MM.1S (cell line): ENCODE measurements around the gene CHMP1A.

ENCODE experiments used
- DNase-seq: peaks from one replicate; pipeline ENCODE4 v3.0.0-alpha.2; 2015
- H2AFZ ChIP-seq: fragments of 300-600 bp; sonication (generic); 2 replicates; pipeline ENCODE4 v1.6.0; 2016; ENCODE audit warnings: antibody characterized with exemption, low read length
- H3F3A ChIP-seq: fragments of 300-600 bp; sonication (generic); 2 replicates; pipeline ENCODE4 v1.6.1; 2016; ENCODE audit warnings: mild to moderate bottlenecking, antibody characterized with exemption, low read length, moderate library complexity, mixed read lengths; ENCODE audit not compliant: insufficient read depth
- H3K27ac ChIP-seq: fragments of 300-600 bp; sonication (generic); 2 replicates; pipeline ENCODE4 v1.5.1; 2016; ENCODE audit warnings: mild to moderate bottlenecking, low read length
- H3K27me3 ChIP-seq: fragments of 300-600 bp; sonication (generic); replicated peaks from 2 replicates; pipeline ENCODE4 v1.6.0; 2016; ENCODE audit warnings: low read length; ENCODE audit not compliant: insufficient read depth
- H3K36me3 ChIP-seq: fragments of 300-600 bp; sonication (generic); replicated peaks from 2 replicates; pipeline ENCODE4 v1.6.1; 2016; ENCODE audit warnings: mild to moderate bottlenecking, low read length, mixed read lengths; ENCODE audit not compliant: insufficient read depth
- H3K4me1 ChIP-seq: fragments of 300-600 bp; sonication (generic); 2 replicates; pipeline ENCODE4 v1.6.1; 2016; ENCODE audit warnings: low read length, mixed read lengths
- H3K4me2 ChIP-seq: fragments of 300-600 bp; sonication (generic); 2 replicates; pipeline ENCODE4 v1.6.0; 2016; ENCODE audit warnings: low read depth, low read length
- H3K4me3 ChIP-seq: fragments of 300-600 bp; sonication (generic); 2 replicates; pipeline ENCODE4 v1.5.1; 2016; ENCODE audit warnings: low read length, mixed read lengths
- H3K79me2 ChIP-seq: fragments of 300-600 bp; sonication (generic); 2 replicates; pipeline ENCODE4 v1.6.1; 2016; ENCODE audit warnings: mixed run types, low read length, mixed read lengths
- H3K9ac ChIP-seq: fragments of 300-600 bp; sonication (generic); 2 replicates; pipeline ENCODE4 v1.6.1; 2016; ENCODE audit warnings: low read length, mixed read lengths
- H3K9me2 ChIP-seq: fragments of 300-600 bp; sonication (generic); replicated peaks from 2 replicates; pipeline ENCODE4 v1.6.1; 2016; ENCODE audit warnings: mild to moderate bottlenecking, low read length, mixed read lengths; ENCODE audit not compliant: insufficient read depth
- H3K9me3 ChIP-seq: fragments of 300-600 bp; sonication (generic); replicated peaks from 2 replicates; pipeline ENCODE4 v1.6.1; 2016; ENCODE audit warnings: mild to moderate bottlenecking, low read length, mixed read lengths; ENCODE audit not compliant: insufficient read depth
- H4K20me1 ChIP-seq: fragments of 300-600 bp; sonication (generic); 2 replicates; pipeline ENCODE4 v1.6.1; 2016; ENCODE audit warnings: mild to moderate bottlenecking, low read length, moderate library complexity, mixed read lengths; ENCODE audit not compliant: insufficient read depth
- CTCF ChIP-seq: fragments of 300-600 bp; sonication (generic); IDR thresholded peaks from 2 replicates; pipeline ENCODE4 v1.5.1; 2016; ENCODE audit warnings: antibody characterized with exemption, low read length, mixed read lengths
- EZH2 ChIP-seq: fragments of 300-600 bp; sonication (generic); optimal IDR thresholded peaks from 2 replicates; pipeline ENCODE3; 2017; ENCODE audit warnings: low read depth, mild to moderate bottlenecking, antibody characterized with exemption, low read length, mixed read lengths
- EZH2phosphoT487 ChIP-seq: fragments of 300-600 bp; sonication (generic); IDR thresholded peaks from 2 replicates; pipeline ENCODE4 v1.6.1; 2018; ENCODE audit warnings: antibody characterized with exemption, low read length

Gene CHMP1A

DNA sequence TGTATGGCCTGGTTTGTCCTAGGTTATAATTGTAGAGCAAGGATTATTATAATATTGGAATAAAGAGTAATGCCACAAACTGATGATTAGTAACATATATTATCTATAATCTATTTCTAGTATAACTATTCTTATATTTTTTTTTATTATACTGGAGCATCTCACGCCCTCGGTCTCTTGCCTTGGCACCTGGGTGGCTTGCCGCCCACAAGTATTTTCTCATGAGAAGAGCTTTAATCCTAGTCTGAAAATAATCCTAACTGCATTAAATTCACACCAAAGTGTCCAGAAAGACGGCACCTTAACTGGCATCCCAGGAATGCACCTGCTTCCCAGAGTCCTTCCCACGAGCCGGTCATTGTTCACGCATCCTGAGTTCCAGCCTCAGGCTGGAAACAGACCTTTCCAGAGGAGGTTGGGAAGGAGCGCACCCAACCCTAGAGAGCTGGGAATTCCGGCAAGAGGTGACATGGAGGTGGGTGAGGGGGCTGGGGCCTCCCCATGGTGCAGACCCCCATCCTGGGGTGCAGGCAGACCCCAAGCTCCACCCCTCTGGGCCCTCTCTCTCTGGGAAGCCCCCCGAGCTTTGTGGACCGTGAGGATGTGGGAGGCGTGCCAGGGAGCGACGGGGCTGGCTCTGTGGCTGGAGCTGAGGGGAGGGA is 15.9 kb downstream of the CHMP1A start:
- no peak for DNase-seq
- H4K20me1 ChIP-seq = no peaks in the 10 kb centered on the region
- no peaks in the 10 kb centered on the region for H3F3A ChIP-seq
- no peaks in the 10 kb centered on the region for H3K79me2 ChIP-seq
- H3K9ac ChIP-seq = no peak overlapping the region
- no peak overlapping the region for H3K4me3 ChIP-seq
- H3K4me2 ChIP-seq = no peak overlapping the region
- H3K9me3 ChIP-seq = no peaks in the 10 kb centered on the region
- H3K4me1 ChIP-seq = no peaks in the 10 kb centered on the region
- H3K9me2 ChIP-seq = no peaks in the 10 kb centered on the region
- peaks cover 4% of the 10 kb centered on the region; the same call in 1 of the 2 replicates for H3K27me3 ChIP-seq
- H3K27ac ChIP-seq = no peak overlapping the region
- H2AFZ ChIP-seq = no peak overlapping the region
- TF ChIP-seq EZH2phosphoT487 = no peak
- no peak for TF ChIP-seq CTCF
- TF ChIP-seq EZH2 = no peak
- no peaks in the 10 kb centered on the region for H3K36me3 ChIP-seq

- no peaks in the 10 kb centered on the region for H3F3A ChIP-seq
- H3K9me3 ChIP-seq = no peaks in the 10 kb centered on the region
- no peaks in the 10 kb centered on the region for H3K79me2 ChIP-seq
- no peaks in the 10 kb centered on the region for H4K20me1 ChIP-seq
- no peak overlapping the region for H2AFZ ChIP-seq
- H3K27ac ChIP-seq = no peak overlapping the region
- no peaks in the 10 kb centered on the region for H3K9me2 ChIP-seq
- H3K4me3 ChIP-seq = no peak overlapping the region
- TF ChIP-seq EZH2 (no peak), CTCF (no peak), EZH2phosphoT487 (no peak)
- no peak for DNase-seq
- H3K9ac ChIP-seq = no peak overlapping the region
- no peaks in the 10 kb centered on the region for H3K36me3 ChIP-seq
- H3K4me2 ChIP-seq = no peak overlapping the region
- H3K4me1 ChIP-seq = no peaks in the 10 kb centered on the region
- H3K27me3 ChIP-seq = peaks cover 4% of the 10 kb centered on the region
Observed at GRCh38 chr16:89639385-89639784, 18.1 kb downstream of the CHMP1A start.

GRCh38 chr16:89638455-89638854 is 19.1 kb downstream of the CHMP1A start:
- H2AFZ ChIP-seq = no peak overlapping the region
- peaks cover 8% of the 10 kb centered on the region for H3K27me3 ChIP-seq
- no peaks in the 10 kb centered on the region for H3K79me2 ChIP-seq
- H3K4me1 ChIP-seq = no peaks in the 10 kb centered on the region
- no peaks in the 10 kb centered on the region for H3K36me3 ChIP-seq
- H3K27ac ChIP-seq = no peak overlapping the region
- H3K9ac ChIP-seq = no peak overlapping the region
- H3K9me3 ChIP-seq = no peaks in the 10 kb centered on the region
- no peaks in the 10 kb centered on the region for H4K20me1 ChIP-seq
- H3K4me2 ChIP-seq = no peak overlapping the region
- DNase-seq = no peak
- TF ChIP-seq CTCF = no peak
- no peak for TF ChIP-seq EZH2phosphoT487
- no peak for TF ChIP-seq EZH2
- H3K9me2 ChIP-seq = no peaks in the 10 kb centered on the region
- H3K4me3 ChIP-seq = no peak overlapping the region
- no peaks in the 10 kb centered on the region for H3F3A ChIP-seq
